B cell (primary cell): Measurements from ENCODE around the gene TMEM256.

Experiments used
- EZH2 ChIP-seq: IDR thresholded peaks from 2 replicates; pipeline ENCODE4 v1.6.1; 2012; ENCODE audit warnings: borderline replicate concordance, low read depth, mild to moderate bottlenecking, moderate library complexity, low read length; ENCODE audit not compliant: insufficient read depth, poor library complexity, severe bottlenecking
- TF ChIP-seq, protein P1 (sequence below): fragments of 200-600 bp; IDR thresholded peaks from one replicate; pipeline ENCODE4 v1.8.0; 2022; ENCODE audit warnings: antibody characterized with exemption, mild to moderate bottlenecking

- TF ChIP-seq, protein P1, sequence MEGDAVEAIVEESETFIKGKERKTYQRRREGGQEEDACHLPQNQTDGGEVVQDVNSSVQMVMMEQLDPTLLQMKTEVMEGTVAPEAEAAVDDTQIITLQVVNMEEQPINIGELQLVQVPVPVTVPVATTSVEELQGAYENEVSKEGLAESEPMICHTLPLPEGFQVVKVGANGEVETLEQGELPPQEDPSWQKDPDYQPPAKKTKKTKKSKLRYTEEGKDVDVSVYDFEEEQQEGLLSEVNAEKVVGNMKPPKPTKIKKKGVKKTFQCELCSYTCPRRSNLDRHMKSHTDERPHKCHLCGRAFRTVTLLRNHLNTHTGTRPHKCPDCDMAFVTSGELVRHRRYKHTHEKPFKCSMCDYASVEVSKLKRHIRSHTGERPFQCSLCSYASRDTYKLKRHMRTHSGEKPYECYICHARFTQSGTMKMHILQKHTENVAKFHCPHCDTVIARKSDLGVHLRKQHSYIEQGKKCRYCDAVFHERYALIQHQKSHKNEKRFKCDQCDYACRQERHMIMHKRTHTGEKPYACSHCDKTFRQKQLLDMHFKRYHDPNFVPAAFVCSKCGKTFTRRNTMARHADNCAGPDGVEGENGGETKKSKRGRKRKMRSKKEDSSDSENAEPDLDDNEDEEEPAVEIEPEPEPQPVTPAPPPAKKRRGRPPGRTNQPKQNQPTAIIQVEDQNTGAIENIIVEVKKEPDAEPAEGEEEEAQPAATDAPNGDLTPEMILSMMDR, result no peak
- TF ChIP-seq EZH2, result peak; percentile 34
Measured at GRCh38 chr17:7380855-7381683, 22.8 kb downstream of the TMEM256 start, which contains the start of gene TNK1.
